Peyer's patch (tissue), 4 donors: ENCODE results near the gene CPO.
"Not testable (repeated sequence)": the region's sequence is repeated elsewhere in the genome, so short reads cannot be mapped to it uniquely, and the experiment has no call there.

Source experiments
- POLR2A ChIP-seq, 2 donors: fragments of 450-650 bp; IDR thresholded peaks; one replicate each; pipeline ENCODE4 v1.5.1; 2017; ENCODE audit warnings: antibody characterized with exemption in 2 of 2, mild to moderate bottlenecking in 2 of 2, moderate library complexity in 2 of 2
- TF ChIP-seq, protein P1 (sequence below), 6 experiments: fragments of 450-650 bp in 4 of 6; fragments of 200-600 bp in 2 of 6; sonication (generic) in 1 of 6; IDR thresholded peaks; one replicate each; pipeline ENCODE4 v1.5.1; 2017 to 2019; ENCODE audit warnings: antibody characterized with exemption in 6 of 6, mild to moderate bottlenecking in 3 of 6, moderate library complexity in 1 of 6

DNA sequence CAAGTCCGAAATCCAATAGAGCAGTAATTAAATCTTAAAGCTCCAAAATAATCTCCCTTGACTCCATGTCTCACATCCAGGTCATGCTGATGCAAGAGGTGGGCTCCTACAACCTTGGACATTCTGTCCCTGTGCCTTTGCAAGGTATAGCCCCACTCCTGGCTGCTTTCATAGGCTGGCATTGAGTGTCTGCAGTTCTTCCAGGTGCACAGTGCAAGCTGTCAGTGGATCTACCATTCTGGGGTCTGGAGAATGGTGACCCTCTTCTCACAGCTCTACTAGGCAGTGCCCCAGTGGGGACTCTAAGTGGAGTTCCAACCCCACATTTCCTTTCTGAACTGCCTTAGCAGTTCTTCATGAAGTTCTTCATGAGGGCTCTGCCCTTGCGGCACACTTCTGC lies 14.1 kb downstream of the CPO start:
- not testable (repeated sequence) for TF ChIP-seq POLR2A (IDR thresholded peaks at IDR 0.05)
- TF ChIP-seq, protein P1, sequence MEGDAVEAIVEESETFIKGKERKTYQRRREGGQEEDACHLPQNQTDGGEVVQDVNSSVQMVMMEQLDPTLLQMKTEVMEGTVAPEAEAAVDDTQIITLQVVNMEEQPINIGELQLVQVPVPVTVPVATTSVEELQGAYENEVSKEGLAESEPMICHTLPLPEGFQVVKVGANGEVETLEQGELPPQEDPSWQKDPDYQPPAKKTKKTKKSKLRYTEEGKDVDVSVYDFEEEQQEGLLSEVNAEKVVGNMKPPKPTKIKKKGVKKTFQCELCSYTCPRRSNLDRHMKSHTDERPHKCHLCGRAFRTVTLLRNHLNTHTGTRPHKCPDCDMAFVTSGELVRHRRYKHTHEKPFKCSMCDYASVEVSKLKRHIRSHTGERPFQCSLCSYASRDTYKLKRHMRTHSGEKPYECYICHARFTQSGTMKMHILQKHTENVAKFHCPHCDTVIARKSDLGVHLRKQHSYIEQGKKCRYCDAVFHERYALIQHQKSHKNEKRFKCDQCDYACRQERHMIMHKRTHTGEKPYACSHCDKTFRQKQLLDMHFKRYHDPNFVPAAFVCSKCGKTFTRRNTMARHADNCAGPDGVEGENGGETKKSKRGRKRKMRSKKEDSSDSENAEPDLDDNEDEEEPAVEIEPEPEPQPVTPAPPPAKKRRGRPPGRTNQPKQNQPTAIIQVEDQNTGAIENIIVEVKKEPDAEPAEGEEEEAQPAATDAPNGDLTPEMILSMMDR (IDR thresholded peaks at IDR 0.05): not testable (repeated sequence)
